GM18870 (cell line): ENCODE data around the gene CHCHD3.

Experiments
- ATAC-seq: cut with Tn5 transposase; IDR thresholded peaks from one replicate; pipeline ENCODE4 v1.9.1; 2021; ENCODE audit warnings: moderate library complexity; ENCODE audit not compliant: unreplicated experiment

Gene CHCHD3

DNA sequence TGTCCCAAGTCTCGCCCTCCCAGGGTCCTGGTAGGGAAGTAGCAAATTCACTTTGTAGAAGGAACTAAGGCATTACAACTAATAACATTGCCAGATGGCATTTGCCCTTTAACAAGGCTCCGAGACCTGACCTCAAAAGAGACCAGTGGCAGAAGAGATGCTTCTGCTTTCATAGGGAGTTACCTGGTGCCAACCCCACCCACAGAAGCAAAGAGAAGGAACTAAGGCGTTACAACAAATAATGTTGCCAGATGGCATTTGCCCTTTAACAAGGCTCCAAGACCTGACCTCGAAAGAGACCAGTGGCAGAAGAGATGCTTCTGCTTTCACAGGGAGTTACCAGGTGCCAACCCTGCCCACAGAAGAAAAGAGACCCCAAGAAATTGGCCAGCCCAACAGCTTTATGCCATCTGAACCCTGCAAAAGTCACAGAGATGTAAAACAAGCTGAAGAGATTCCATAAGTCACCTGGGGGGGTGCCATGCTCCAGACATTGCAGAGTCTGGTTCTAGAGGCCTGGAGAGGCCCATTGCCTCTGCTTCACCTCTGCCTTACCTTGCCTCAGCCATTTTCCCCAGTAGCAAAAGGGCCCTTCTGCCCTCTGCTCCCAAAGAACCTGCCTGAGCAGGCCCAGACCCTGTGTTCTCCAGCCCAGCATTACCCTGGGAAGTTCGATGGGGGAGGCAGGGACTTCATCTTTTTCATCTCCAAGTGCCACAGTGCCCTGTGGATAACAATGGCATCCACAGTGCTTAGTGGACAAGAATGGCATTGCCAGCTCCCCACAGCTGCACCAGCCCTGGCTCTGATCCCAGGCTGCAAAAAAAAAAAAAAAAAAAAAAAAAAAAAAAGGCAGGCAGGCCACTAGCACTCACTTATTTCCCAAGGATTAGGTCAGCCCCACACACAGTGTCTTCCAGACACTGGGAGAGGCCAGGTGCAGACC lies 326.1 kb downstream of the CHCHD3 start:
- ATAC-seq, result no peak

DNA sequence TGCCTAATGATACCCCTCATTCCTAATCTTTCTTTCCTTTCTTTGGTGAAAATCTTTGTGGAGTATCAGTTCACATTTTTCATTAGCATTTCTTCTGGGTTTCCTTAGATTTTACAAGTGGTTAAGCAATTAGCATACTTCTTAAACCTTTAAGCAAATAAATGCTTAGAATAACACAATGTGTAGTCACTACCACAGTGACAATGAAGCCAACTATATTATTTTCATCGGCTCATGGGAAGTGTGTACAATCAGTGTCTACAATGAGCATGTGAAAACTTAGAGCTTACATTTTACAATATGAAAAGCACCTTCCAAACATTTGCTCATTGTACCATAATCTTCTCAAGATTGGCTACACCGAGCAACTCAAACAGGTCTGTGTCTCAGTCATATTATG lies 329.5 kb downstream of the CHCHD3 start:
- no peak for ATAC-seq

DNA sequence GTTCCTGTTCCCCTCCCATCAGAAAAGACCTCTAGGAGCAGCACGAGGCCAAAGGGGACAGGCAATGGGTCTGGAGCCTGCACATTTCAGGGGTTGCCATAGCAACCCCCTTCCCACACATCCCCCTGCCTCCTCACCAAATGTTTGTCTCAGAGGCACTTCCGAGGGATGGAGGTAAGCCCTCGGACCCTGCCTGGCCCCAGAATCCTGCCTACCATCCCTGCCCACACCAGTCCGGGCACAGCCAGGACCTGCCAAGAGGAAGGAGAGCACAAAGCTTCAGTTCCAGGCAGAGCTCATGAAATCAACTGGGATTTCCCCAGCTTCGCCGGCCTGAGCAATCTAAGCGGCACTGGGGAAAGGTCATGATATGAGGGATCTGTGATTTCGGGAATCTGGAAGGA lies 330.6 kb downstream of the CHCHD3 start:
- no peak for ATAC-seq

DNA sequence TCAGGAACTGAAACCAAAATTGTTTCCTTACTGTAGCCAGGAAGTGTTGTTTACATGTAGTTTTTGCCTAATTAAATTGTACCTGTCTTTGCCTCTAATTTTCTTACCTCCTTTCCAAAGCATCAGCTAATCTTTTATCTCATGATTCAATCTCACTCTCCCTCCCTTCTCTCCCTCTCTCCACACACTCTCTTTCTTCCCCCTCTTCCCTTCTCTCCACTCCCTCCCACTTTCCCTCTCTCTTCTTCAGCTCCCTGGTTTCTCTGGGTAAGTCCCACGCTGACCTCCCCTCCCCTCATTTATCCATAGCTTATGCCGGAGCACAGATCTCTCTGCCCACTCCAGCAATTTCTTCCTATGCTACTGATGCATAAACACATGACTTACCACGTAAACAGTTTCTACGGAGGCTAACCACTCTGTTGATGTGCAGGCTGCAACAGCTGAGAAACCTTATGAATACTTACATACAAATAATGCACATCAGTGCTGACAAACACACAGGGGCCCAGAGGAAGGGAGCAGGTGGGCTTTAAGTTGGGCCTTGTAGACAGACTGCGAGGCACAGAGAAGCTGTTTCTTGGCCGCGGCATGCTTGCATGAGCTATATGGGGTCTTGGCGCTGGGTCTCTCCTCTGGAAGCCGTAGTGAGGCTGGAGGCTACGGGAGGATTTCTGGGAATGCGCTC lies 331.2 kb downstream of the CHCHD3 start:
- ATAC-seq, result no peak

DNA sequence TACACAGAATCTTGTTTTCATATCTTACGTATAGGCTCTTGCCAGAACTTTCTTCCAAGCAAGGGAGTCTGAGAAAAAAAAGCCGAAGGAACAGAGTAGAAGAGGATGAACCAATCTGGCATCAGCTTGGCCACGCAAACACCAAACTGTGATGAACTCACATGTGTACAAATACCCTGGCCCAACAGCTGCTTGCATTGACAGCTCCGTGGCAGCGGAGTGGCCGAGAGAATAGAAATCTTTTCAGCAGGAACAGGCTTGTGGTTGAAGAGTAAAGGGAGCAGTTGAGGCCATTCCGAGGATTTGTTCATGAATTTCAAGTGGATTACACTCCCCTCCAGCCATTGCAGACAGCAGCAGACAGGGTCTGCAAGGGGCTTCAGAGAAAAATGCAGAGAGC lies 331.8 kb downstream of the CHCHD3 start:
- no peak for ATAC-seq

DNA sequence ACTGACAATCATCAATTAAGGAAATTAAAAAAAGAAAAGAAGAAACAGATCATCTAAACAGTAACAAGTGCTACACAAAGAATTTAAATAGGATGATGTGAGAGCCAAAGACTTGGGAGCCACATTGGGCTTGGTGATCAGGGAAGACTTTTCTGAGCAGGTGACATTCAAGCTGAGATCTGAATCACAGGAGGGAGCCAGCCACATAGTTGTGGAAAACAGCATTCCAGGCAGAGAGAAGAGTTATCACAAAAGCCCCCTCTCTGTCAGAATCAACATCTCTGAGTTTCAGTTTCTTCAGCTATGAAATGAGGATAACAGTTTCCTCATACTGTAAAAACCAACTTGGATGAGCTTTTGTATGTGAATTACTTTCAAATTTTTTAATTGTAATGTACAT lies 336.4 kb downstream of the CHCHD3 start:
- no peak for ATAC-seq

DNA sequence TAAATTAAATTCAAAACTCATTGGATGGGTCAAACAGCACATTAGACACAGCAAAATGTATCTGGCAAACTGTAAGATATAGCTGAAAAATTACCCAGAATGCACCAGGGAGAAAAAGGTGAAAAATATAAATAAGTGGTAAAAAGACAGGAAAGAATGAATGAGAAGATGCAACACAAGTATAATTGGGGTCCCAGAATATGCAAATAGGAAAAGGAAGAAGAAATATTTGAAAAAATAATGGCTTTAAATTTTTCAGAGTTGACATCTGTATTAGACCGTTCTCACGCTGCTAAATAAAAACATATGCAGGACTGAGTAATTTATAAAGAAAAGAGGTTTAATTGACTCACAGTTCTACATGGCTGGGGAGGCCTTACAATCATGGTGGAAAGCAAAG lies 337.9 kb downstream of the CHCHD3 start:
- ATAC-seq, result no peak

DNA sequence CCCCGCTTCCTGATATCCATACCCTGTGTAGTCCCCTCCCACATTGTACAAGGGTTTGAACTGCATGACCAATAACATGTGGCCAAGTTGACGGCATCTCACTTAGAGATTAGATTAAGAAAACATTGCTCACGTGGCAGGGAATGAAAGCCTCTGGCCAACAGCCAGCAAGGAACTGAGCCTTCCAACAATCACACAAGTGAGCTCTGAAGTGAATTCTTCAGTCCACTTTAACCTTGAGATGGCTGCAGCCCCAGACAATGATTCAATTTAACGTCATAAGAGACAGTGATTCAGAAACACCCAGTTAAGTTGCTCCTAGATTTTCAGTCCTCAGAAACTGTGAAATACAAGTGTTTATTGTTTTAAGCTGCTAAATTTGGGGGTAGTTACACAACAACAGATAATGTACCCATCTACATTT lies 339.7 kb downstream of the CHCHD3 start:
- no peak for ATAC-seq

DNA sequence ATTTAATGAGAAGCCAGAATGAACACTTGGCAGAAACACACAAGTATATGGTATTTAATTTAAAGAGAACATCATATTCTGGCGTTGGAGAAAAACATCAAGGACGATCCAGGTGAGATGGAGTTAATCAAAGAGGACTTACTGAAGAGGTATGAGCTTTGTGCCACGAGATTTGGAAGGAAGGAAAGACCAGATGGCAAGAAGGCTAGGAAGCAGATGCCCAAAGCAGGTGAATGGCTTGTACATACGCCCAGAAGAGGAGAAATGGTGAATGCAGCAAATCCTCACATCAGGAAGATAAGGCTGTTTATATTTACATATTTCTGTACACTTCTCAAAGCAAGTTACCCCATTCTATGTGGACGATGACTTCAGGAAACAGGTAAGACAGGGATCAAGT lies 341.7 kb downstream of the CHCHD3 start:
- no peak for ATAC-seq

DNA sequence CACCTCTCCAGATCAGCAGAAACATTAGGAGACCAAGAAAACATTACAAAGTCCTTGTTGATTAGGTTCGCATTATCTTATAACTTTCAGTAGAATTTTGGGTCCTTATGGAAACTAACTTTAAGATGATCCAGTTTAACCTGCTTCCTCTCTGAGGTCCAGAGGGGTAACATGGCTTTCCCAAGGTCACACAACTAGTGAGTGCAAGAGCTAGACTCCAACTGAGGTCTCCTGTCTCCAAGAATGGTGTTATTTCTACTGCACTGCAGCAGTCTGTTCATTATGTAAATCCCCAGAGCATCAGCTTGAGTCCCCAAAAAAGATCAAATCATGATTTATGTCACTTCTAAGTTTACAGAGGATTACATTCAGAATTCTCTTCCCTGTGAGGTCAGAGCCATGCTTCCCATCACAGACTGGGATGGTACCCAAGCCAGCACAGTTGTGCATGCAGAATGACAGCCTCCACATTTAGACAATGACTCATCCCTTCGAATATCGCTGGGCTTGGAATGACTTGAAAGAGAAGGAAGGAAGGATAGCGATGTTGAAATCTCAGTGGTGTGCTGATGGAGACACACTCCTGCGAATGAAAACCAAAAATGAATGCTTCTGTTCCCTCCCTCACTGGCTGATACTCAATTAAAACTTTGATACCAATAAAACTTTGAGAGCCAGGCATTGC lies 342.5 kb downstream of the CHCHD3 start:
- ATAC-seq, result no peak

DNA sequence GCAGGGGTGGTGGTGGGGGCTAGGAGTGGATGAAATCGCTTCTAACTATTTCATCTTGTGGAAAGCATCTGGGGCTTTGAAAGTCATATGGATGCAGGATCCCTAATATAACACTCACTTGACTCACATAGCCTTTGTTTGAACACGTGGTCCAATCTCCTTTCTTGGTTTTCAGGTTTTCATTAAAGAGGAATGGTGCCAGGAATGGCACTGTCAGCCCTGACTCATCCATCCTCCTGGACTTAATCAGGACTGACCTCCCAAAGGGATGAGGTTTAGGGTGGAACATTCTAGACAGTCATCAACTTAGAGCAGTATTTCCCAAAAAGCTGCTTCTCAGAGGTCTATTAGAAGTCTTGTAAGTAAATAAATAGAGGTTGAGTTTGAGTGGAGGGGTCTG lies 343.6 kb downstream of the CHCHD3 start:
- no peak for ATAC-seq

DNA sequence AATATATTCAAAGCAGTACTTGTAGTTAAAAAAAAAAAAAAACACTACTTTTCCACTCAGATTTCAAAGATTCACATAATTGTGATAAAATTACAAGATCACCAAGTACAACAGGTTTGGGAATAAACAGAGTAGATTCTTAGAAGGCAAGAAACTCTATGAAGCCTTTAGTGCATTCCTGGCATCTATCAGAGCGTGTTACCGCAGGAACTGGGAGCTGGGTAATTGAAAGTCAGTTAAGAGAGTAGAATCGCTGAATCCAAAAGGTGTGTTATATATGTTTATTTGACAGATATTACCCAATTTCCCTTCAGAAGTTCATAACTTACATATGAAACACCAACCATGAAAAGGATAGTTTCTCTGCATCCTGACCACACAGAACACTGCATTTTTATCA lies 346.4 kb downstream of the CHCHD3 start:
- no peak for ATAC-seq
